HG03060 (cell line): ENCODE measurements around the gene ANKRD34B.
"Not testable (repeated sequence)": the region's sequence is repeated elsewhere in the genome, so short reads cannot be mapped to it uniquely, and the experiment has no call there.

ENCODE experiments used
- ATAC-seq: cut with Tn5 transposase; IDR thresholded peaks from one replicate; pipeline ENCODE4 v1.9.1; 2021; ENCODE audit warnings: low read depth, moderate number of reproducible peaks; ENCODE audit not compliant: unreplicated experiment

The ANKRD34B gene

DNA sequence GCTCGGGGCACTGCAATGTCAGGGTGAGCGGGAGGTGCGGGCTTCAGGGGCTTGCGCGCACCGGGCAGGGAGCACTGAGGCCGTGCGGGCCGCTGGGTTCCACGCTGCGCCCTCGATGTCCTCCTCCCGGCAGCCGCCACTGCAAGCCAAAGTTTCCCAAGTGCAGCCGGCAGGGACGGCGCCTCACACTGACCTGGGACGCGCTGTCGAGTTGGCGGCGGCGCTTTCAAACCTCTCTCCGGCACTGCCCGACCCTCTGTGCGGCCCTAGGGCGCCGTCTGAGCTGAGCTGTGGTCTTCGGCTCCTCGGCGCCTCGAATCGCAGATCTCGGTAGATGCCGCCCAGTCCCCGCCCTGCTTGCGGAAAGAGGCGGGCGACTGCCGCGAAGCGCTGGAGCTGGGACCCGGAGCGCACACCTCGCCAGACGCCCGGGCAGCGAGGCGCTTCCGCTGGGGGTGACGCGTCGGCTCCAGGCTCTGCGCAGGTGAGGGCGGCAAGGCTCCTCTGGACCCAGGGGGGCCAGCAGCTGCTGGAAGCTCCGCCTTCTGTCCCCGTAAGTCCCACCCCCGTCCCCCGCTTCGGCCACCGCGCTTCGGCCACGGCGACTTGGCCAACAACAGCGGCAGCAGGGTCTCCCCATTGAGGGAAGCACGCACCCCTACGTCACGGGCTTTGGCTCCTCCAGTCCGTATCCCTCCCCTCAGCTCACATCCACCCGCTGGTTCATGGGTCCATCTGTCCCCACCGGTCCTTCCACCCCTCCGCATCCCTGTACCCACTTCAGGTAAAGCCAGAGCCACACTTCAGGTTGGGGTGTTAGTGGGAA lies at the start of gene ANKRD34B:
TSS of gene ANKRD34B (minus strand) at position 320 of the 826 bp plus-strand sequence. CDS start 10,261 bp downstream, outside the sequence.
- no peak for ATAC-seq

DNA sequence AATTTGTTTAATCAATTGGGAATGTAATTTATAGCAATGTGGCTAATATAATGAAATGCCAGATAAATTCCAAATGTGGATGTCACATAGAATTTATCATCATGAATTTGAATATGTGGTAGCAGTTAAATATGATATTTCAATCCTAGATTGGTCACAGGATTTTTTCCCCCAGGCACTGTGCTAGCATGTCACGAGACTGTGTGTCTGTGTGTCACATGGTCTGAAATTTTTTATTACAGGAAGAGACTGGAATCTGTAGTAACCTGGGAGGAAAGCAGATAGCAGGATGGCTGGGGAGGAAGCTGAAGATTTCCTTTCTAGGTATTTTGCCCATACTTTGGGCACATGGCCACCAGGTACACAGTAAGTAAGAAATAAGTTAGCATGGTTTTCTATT lies 49.0 kb upstream of the ANKRD34B start:
- ATAC-seq, result no peak

GRCh38 chr5:80618438-80618837 lies 48.4 kb upstream of the ANKRD34B start:
- no peak for ATAC-seq

- no peak for ATAC-seq
These were observed 45.3 kb upstream of the ANKRD34B start for GRCh38 chr5:80615266-80615914.

- ATAC-seq, result no peak
These were observed 39.6 kb upstream of the ANKRD34B start for GRCh38 chr5:80609692-80610091.

DNA sequence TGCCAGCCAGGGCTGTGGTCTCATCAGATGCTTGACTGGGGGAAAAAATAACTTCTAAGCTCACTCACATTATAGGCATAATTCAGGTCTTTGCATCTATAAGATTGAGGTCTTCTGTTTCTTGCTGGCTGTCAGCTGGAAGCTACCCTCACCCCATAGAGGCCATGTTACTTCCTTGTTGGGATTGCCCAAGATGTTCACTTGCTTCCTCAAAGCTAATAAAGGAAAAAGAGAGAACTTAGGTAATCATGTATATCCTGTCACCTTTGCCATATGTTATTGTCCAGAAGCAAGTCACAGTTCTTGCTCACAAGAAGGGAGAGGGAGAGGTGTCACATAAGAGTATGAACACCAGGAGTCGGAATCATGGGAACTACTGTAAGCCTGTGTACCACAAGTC lies 38.7 kb upstream of the ANKRD34B start:
- ATAC-seq, result no peak

- ATAC-seq, result no peak
These were observed 37.8 kb upstream of the ANKRD34B start for GRCh38 chr5:80607832-80608231.

DNA sequence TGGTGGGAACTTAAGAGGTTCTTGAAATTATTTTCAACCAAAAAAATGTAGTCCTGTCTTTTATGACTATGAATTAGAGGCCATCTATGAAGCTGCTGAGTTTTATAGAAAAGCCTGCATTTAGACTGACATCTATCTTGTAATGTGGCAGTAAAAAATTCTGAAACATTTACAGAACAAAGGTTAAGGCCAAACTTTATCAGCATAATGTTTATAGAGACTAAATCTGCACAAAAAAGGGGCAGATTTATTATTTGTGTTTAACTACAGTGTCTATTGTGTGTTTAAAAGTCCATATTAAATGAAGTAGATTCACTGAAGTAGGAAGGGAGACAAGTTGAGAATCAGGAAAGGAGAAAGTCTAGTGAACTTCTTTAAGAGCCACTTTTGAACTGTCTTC lies 37.3 kb upstream of the ANKRD34B start:
- ATAC-seq, result no peak

GRCh38 chr5:80600943-80601693 lies 31.0 kb upstream of the ANKRD34B start:
- no peak for ATAC-seq

DNA sequence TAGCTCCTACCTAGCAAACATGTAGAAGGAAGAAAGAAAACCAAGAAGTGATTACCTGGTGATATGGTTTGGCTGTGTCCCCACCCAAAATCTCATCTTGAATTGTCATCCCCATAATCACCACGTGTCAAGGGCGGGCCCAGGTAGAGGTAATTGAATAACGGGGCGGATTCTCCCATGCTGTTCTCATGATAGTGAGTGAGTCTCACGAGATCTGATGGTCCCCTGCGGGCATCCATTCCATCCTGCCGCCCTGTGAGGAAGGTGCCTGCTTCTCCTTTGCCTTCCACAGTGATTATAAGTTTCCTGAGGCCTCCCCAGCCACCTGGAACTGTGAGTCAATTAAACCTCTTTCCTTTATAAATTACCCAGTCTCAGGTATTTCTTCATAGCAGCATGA lies 27.4 kb upstream of the ANKRD34B start:
- ATAC-seq, result no peak

- ATAC-seq, result no peak
These were observed 24.7 kb upstream of the ANKRD34B start for GRCh38 chr5:80594810-80595209.

DNA sequence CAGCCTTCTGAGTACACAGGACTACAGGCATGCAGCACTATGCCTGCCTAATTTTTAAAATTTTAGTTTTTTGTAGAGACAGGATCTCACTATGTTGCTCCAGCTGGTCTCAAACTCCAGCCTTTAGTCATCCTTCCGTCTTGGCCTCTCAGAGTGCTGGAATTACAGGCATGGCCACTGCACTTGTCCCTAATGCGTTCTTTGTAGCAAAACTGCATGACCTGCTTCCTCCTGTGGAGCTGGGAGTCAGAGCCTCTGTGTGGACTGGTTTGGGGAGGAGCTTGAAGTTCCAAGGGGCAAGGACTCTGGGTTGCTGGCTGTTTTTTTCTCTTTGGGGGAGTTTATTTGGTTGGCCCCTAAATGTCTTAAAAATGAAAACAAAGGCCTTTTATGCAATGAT lies 22.7 kb upstream of the ANKRD34B start:
- ATAC-seq, result no peak

DNA sequence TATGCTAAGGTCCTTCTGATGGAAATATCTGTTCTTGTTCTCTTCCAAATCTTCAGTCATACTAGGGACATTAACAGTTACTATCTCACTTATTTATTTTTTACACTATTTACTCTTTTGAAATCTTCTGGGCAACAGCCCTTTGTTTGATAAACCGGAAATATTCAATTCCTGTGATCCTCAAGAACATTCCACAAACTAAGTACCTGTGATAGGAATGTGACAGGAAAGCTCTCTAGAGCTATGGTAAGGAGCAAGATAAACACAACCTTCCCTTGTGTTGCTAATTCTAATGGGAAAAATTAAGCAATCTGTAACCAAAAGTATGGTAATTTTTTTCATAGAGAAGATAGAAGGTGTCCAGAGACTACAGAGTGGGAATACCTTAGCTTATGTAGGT lies 22.0 kb upstream of the ANKRD34B start:
- ATAC-seq, result no peak

DNA sequence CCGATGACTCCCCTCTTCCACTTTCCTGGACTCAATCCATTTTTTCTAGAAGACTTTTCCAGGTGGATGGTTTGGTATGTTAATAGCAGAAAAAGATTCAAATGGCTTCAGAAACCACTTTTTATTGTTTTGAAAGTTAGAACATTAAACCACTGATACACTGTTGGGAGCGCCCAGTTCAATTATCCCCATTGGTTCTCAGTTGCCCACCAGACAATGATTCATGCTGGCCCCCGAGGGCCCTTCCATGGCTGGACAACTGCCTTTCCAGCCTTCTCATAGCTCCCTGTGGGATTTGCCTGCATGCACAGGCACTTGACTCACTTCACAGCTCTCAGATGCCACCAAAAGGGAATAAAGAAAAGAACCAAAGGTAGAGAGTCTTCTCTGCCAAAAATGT lies 21.3 kb upstream of the ANKRD34B start:
- ATAC-seq, result no peak

DNA sequence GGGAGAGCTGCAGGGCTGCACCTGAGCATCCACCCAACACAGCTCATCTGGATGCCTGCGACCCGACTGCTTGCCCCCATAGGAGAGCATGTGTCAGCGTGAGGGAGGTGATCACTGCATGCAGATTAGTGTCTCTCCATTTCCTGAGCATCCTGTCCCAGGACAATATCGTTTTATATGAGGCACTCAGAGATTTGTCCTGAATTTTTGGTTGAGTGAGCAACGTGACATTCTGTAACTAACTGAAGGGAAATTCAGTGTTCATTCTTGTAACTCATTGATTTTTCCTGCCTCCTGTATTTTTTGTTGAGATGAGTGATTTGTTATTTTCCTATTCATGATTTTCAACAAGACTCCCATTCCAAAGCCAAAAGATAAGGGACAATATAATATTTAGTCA lies 20.7 kb upstream of the ANKRD34B start:
- ATAC-seq, result no peak

DNA sequence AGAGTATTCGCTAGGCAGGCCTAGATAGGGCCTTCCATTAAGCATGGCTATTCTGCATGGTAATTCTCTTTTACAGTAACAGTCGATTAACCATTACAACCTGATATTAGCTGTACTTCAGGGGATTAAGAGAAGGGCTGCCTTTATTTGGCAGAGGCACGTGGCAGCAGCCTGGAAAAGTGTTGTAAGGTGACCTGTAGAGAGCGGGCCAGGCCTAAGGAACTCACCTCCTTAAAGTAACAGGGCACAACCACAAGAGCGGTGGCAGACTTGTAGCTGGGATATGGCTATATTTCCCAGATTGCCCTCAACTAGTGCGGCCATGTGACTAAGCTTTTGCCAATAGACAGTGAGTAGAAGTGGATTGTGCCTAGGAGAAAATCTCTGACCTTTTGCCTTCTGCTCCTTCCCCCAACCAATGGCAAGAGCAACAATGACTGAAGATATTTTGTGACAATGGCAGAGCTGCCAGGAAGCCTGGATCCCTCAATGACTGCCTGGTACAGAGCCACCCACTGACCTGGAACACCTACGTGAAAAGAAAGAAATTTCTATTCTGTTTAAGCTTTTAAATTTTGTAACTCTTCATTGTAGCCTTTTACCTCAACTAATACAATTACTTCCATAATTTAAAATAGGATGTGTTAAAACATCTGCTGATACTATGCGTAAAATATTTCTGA lies 18.9 kb upstream of the ANKRD34B start:
- ATAC-seq, result no peak

- no peak for ATAC-seq
These were observed 14.7 kb upstream of the ANKRD34B start for GRCh38 chr5:80584770-80585169.

DNA sequence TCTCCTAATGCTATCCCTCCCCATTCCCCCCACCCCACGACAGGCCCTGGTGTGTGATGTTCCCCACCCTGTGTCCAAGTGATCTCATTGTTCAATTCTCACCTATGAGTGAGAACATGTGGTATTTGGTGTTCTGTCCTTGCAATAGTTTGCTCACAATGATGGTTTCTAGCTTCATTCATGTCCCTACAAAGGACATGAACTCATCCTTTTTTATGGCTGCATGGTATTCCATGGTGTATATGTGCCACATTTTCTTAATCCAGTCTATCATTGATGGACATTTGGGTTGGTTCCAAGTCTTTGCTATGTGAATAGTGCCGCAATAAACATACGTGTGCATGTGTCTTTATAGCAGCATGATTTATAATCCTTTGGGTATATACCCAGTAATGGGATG lies 10.2 kb upstream of the ANKRD34B start:
- not testable (repeated sequence) for ATAC-seq

DNA sequence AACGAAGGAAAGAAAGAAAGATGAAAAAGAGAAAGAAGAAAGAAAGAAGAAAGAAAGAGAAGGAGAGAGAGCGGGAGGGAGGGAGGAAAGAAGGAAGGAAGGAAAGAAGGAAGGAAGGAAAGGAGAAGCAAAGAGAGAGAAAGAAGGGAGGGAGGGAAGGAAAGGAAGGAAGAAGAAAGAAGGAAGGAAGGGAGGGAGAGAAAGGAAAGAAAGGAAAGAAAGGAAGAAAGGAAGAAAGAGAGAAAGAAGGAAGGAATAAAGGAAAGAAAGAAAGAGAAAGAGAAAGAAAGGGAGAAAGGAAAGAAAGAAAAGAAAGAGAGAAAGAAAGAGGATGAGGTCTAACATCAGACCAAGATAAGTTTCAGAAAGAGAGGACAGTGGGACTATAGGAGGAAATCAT lies 9.0 kb upstream of the ANKRD34B start:
- no peak for ATAC-seq

DNA sequence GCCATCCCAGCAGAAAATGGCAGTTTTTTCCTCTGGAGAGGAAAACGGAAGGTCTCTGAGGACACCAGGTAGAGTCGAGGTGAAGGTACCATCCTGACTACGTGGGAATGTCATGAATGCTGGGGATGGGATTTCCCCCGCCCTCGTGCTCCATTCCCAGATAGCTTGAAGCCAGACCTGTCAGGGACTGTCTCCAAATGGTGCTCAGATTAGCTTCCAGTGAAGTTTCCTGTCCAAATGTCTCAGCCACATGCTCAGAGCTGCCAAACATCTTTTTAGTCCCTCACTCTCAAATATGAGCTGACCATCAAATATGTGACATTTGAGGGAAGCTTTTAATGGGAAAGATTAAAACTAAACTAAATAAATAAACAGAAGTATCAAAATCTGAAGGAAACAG lies 7.6 kb upstream of the ANKRD34B start:
- ATAC-seq, result no peak

DNA sequence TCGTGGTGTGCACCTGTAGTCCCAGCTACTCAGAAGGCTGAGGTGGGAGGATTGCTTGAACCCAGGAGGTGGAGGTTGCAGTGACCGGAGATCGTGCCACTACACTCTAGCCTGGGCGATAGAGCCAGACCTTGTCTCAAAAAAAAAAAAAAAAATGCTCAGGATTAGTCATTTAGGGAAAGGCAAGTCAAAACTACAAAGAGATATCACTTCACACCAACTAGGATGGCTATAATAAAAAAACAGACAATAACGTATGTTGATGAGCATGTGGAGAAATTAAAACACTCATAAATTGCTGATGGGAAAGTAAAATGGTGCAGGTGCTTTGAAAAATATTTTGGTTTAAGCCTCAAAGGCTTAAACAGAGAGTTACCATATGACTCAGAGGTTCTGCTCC lies 6.3 kb upstream of the ANKRD34B start:
- no peak for ATAC-seq
